Measurements from ENCODE around the gene DEFB128. TPM values are rescaled to one million over a fixed set of nuclear protein-coding genes. Genes with fewer than 3 reads are reported as not detected.

DEFB128 gene
- total and polyA plus RNA-seq, 2 experiments from 2014 or later: not detected

DNA sequence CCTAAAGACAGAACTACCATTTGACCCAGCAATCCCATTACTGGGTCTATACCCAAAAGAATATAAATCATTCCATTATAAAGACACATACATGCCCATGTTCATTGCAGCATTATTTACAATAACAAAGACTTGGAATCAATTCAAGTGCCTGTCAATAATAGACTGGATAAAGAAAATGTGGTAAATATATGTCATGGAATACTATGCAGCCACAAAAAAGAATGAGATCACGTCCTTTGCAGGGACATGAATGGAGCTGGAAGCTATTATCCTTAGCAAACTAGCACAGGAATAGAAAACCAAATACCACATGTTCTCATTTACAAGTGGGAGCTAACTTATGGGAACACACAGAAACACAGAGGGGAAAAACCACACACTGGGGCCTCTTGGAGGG, 8.7 kb upstream of the DEFB128 start:
- Histone ChIP-seq H3F3A (replicated peaks; ENCODE audit: low read depth) (no peaks in the 10 kb centered on the region), H3K4me3 (no peak overlapping the region), H3K4me1 (ENCODE audit: insufficient read depth) (no peaks in the 10 kb centered on the region), H3K79me2 (replicated peaks; ENCODE audit: insufficient read depth) (no peaks in the 10 kb centered on the region), H3K9me2 (ENCODE audit: insufficient read depth) (no peaks in the 10 kb centered on the region), H3K27ac (ENCODE audit: low read depth) (no peak overlapping the region), H3K4me2 (no peak overlapping the region), H4K20me1 (replicated peaks; ENCODE audit: insufficient read depth) (no peaks in the 10 kb centered on the region), H3K36me3 (ENCODE audit: insufficient read depth) (no peaks in the 10 kb centered on the region), H3K27me3 (ENCODE audit: insufficient read depth) (peaks cover 24% of the 10 kb centered on the region), H2AFZ (no peak overlapping the region)
- Mint-ChIP-seq H3K36me3 (ENCODE audit: low read depth) (no peaks in the 10 kb centered on the region), H3K27me3 (ENCODE audit: insufficient read depth, low read depth, poor library complexity) (peaks cover 2% of the 10 kb centered on the region), H3K9me3 (peaks cover 3% of the 10 kb centered on the region; the same call in 1 of the 3 replicates), H3K4me3 (no peak overlapping the region), H3K27ac (no peak overlapping the region), H3K4me1 (no peaks in the 10 kb centered on the region)
- ATAC-seq: no peak
- TF ChIP-seq NANOG (IDR thresholded peaks at IDR 0.05; ENCODE audit: borderline replicate concordance) (no peak), ZNF331 (CRISPR knock-in tag; IDR thresholded peaks at IDR 0.05; ENCODE audit: low read depth) (no peak), CREB1 (CRISPR knock-in tag; IDR thresholded peaks at IDR 0.05; ENCODE audit: low read depth) (no peak), ZNF114 (CRISPR knock-in tag; IDR thresholded peaks at IDR 0.05) (no peak), STAT1 (IDR thresholded peaks at IDR 0.05; ENCODE audit: unreplicated experiment) (no peak), EZH2 (IDR thresholded peaks at IDR 0.05; ENCODE audit: low read depth, unreplicated experiment) (no peak), EZH2phosphoT487 (IDR thresholded peaks at IDR 0.05; ENCODE audit: unreplicated experiment) (no peak), POLR2AphosphoS5 (IDR thresholded peaks at IDR 0.05; ENCODE audit: low read depth) (no peak)
- TF ChIP-seq, protein P1, sequence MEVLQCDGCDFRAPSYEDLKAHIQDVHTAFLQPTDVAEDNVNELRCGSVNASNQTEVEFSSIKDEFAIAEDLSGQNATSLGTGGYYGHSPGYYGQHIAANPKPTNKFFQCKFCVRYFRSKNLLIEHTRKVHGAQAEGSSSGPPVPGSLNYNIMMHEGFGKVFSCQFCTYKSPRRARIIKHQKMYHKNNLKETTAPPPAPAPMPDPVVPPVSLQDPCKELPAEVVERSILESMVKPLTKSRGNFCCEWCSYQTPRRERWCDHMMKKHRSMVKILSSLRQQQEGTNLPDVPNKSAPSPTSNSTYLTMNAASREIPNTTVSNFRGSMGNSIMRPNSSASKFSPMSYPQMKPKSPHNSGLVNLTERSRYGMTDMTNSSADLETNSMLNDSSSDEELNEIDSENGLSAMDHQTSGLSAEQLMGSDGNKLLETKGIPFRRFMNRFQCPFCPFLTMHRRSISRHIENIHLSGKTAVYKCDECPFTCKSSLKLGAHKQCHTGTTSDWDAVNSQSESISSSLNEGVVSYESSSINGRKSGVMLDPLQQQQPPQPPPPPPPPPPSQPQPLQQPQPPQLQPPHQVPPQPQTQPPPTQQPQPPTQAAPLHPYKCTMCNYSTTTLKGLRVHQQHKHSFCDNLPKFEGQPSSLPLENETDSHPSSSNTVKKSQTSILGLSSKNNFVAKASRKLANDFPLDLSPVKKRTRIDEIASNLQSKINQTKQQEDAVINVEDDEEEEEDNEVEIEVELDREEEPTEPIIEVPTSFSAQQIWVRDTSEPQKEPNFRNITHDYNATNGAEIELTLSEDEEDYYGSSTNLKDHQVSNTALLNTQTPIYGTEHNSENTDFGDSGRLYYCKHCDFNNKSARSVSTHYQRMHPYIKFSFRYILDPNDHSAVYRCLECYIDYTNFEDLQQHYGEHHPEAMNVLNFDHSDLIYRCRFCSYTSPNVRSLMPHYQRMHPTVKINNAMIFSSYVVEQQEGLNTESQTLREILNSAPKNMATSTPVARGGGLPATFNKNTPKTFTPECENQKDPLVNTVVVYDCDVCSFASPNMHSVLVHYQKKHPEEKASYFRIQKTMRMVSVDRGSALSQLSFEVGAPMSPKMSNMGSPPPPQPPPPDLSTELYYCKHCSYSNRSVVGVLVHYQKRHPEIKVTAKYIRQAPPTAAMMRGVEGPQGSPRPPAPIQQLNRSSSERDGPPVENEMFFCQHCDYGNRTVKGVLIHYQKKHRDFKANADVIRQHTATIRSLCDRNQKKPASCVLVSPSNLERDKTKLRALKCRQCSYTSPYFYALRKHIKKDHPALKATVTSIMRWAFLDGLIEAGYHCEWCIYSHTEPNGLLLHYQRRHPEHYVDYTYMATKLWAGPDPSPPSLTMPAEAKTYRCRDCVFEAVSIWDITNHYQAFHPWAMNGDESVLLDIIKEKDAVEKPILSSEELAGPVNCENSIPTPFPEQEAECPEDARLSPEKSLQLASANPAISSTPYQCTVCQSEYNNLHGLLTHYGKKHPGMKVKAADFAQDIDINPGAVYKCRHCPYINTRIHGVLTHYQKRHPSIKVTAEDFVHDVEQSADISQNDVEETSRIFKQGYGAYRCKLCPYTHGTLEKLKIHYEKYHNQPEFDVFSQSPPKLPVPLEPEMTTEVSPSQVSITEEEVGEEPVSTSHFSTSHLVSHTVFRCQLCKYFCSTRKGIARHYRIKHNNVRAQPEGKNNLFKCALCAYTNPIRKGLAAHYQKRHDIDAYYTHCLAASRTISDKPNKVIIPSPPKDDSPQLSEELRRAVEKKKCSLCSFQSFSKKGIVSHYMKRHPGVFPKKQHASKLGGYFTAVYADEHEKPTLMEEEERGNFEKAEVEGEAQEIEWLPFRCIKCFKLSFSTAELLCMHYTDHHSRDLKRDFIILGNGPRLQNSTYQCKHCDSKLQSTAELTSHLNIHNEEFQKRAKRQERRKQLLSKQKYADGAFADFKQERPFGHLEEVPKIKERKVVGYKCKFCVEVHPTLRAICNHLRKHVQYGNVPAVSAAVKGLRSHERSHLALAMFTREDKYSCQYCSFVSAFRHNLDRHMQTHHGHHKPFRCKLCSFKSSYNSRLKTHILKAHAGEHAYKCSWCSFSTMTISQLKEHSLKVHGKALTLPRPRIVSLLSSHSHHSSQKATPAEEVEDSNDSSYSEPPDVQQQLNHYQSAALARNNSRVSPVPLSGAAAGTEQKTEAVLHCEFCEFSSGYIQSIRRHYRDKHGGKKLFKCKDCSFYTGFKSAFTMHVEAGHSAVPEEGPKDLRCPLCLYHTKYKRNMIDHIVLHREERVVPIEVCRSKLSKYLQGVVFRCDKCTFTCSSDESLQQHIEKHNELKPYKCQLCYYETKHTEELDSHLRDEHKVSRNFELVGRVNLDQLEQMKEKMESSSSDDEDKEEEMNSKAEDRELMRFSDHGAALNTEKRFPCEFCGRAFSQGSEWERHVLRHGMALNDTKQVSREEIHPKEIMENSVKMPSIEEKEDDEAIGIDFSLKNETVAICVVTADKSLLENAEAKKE (CRISPR knock-in tag; IDR thresholded peaks at IDR 0.05): no peak
- TF ChIP-seq, protein P2, sequence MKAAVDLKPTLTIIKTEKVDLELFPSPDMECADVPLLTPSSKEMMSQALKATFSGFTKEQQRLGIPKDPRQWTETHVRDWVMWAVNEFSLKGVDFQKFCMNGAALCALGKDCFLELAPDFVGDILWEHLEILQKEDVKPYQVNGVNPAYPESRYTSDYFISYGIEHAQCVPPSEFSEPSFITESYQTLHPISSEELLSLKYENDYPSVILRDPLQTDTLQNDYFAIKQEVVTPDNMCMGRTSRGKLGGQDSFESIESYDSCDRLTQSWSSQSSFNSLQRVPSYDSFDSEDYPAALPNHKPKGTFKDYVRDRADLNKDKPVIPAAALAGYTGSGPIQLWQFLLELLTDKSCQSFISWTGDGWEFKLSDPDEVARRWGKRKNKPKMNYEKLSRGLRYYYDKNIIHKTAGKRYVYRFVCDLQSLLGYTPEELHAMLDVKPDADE (IDR thresholded peaks at IDR 0.05): no peak
- TF ChIP-seq, protein P3, sequence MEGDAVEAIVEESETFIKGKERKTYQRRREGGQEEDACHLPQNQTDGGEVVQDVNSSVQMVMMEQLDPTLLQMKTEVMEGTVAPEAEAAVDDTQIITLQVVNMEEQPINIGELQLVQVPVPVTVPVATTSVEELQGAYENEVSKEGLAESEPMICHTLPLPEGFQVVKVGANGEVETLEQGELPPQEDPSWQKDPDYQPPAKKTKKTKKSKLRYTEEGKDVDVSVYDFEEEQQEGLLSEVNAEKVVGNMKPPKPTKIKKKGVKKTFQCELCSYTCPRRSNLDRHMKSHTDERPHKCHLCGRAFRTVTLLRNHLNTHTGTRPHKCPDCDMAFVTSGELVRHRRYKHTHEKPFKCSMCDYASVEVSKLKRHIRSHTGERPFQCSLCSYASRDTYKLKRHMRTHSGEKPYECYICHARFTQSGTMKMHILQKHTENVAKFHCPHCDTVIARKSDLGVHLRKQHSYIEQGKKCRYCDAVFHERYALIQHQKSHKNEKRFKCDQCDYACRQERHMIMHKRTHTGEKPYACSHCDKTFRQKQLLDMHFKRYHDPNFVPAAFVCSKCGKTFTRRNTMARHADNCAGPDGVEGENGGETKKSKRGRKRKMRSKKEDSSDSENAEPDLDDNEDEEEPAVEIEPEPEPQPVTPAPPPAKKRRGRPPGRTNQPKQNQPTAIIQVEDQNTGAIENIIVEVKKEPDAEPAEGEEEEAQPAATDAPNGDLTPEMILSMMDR (conservative IDR thresholded peaks at IDR 0.05; ENCODE audit: low read depth in 2 of 2): no peak
- no peak for DNase-seq (ENCODE audit: low spot score)

Measured in GM23338 (cell line).